Stimulated activated CD8-positive, alpha-beta memory T cell treated with anti-CD3 and anti-CD28 coated beads, Interleukin-12 subunit alpha, Interleukin-12 subunit beta, amount 100 ng/mL, for 24 hours (primary cell): ENCODE measurements around the gene CTNND2.

ENCODE experiments used
- DNase-seq: peaks from one replicate; pipeline ENCODE4 v3.0.0-alpha.2; 2020; ENCODE audit errors: extremely low read depth

CTNND2 gene

DNA sequence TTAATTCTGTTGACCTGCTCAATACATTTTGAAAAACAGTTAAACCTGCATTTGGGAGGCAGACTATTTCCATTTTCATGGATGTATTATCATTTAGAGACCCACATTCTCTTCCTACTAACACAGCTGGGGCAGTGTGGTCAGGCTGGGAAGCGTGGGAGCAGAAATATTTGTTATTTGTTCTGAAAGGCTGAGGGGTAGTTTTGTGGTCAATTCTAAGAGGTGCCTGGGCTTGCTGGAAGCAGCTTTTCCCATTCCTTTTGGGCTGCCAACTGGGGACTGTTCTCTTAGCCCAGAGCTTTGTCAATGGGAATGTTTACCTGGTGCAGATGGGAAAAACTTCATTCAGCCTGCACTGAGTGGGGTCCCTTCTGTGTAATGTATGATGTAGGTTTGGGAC, 971.8 kb downstream of the CTNND2 start:
- no peak for DNase-seq

DNA sequence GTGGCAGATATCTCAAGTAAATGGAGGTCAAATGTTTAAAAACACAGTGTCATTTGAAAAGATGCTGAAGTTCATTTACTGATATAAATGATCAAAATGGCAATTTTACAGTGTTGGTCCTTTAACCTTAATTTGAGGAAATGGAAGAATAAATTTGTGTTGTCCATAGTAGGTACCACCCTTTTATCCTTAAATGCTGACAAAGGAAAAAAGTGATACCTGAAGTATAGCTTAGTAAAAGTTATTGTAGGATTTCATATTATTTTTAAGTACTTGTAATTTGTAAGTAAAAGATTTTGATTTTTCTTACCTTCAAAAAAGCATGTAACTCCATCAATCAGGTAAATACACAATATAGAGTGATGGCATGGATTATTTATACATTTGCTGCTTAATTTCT, 976.6 kb downstream of the CTNND2 start:
- no peak for DNase-seq

DNA sequence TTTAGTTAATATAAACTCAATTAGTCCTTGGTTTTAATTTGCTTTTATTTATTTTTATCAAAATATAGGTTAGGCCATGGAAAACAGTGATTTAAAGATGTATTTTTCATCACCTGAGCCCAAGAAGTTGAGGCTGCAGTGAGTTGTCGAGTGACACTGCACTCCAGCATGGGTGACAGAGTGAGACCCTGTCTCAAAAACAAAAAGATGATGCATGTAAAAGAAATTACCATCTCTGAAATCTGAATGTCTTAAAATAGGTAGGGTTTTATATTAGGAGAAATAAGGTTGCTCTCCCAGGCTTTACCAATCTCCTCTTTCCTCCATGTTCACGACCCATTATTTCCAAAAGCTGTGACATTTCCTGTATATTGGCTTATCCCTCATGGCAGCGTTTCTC, 980.9 kb downstream of the CTNND2 start:
- DNase-seq = no peak
